Activated naive CD4-positive, alpha-beta T cell treated with Interleukin-2 at 50 U/mL for 16 hours (primary cell): ENCODE results near the gene CADM2.

Source experiments
- DNase-seq: peaks from one replicate; pipeline ENCODE4 v3.0.0-alpha.2; 2020

Gene CADM2

GRCh38 chr3:84985795-84986194 lies 27.0 kb downstream of the CADM2 start:
- no peak for DNase-seq

- no peak for DNase-seq
These were observed 29.1 kb downstream of the CADM2 start for GRCh38 chr3:84987706-84988504.

GRCh38 chr3:84989102-84989501 lies 30.3 kb downstream of the CADM2 start:
- no peak for DNase-seq

- DNase-seq, result no peak
These were observed 32.7 kb downstream of the CADM2 start for GRCh38 chr3:84991422-84991900.

GRCh38 chr3:84993956-84994355 lies 35.2 kb downstream of the CADM2 start:
- no peak for DNase-seq

- DNase-seq, result no peak
These were observed 39.8 kb downstream of the CADM2 start for GRCh38 chr3:84998545-84998944.

GRCh38 chr3:85003479-85003878 lies 44.7 kb downstream of the CADM2 start:
- no peak for DNase-seq

GRCh38 chr3:85004147-85004546 lies 45.4 kb downstream of the CADM2 start:
- no peak for DNase-seq

GRCh38 chr3:85005946-85006345 lies 47.2 kb downstream of the CADM2 start:
- no peak for DNase-seq

- no peak for DNase-seq
These were observed 48.7 kb downstream of the CADM2 start for GRCh38 chr3:85007195-85008094.

GRCh38 chr3:85020828-85021227 lies 62.0 kb downstream of the CADM2 start:
- DNase-seq, result no peak

- DNase-seq, result no peak
These were observed 71.3 kb downstream of the CADM2 start for GRCh38 chr3:85030052-85030451.

GRCh38 chr3:85037203-85037602 lies 78.4 kb downstream of the CADM2 start:
- DNase-seq, result no peak

GRCh38 chr3:85041001-85041400 lies 82.2 kb downstream of the CADM2 start:
- no peak for DNase-seq

- DNase-seq, result no peak
These were observed 82.8 kb downstream of the CADM2 start for GRCh38 chr3:85041562-85042055.

GRCh38 chr3:85050821-85051220 lies 92.0 kb downstream of the CADM2 start:
- no peak for DNase-seq

GRCh38 chr3:85051786-85052185 lies 93.0 kb downstream of the CADM2 start:
- DNase-seq, result no peak

- DNase-seq, result no peak
These were observed 94.8 kb downstream of the CADM2 start for GRCh38 chr3:85053626-85054025.

GRCh38 chr3:85054579-85054978 lies 95.8 kb downstream of the CADM2 start:
- no peak for DNase-seq

- no peak for DNase-seq
These were observed 110.1 kb downstream of the CADM2 start for GRCh38 chr3:85068911-85069310.

GRCh38 chr3:85074003-85074402 lies 115.2 kb downstream of the CADM2 start:
- DNase-seq, result no peak

- DNase-seq, result no peak
These were observed 116.9 kb downstream of the CADM2 start for GRCh38 chr3:85075663-85076062.

GRCh38 chr3:85077018-85077417 lies 118.2 kb downstream of the CADM2 start:
- no peak for DNase-seq
